NB4 (cell line): ENCODE measurements around the gene GALNTL6.
A peak's percentile ranks its signal among the peaks of the same experiment; 100 is the strongest.
"Not testable (repeated sequence)": the region's sequence is repeated elsewhere in the genome, so short reads cannot be mapped to it uniquely, and the experiment has no call there.

ENCODE experiments used
- DNase-seq: peaks from one replicate; pipeline ENCODE4 v3.0.0; 2010; ENCODE audit warnings: low read depth
- H3K4me3 ChIP-seq: one replicate; pipeline ENCODE4 v1.5.1; 2011; ENCODE audit warnings: mild to moderate bottlenecking, low read depth, low read length, moderate library complexity
- MYC ChIP-seq: IDR thresholded peaks from 2 replicates; pipeline ENCODE4 v1.6.1; 2011; ENCODE audit warnings: low read depth, low read length
- POLR2A ChIP-seq: IDR thresholded peaks from 2 replicates; pipeline ENCODE4 v1.6.1; 2011; ENCODE audit warnings: mild to moderate bottlenecking; ENCODE audit not compliant: insufficient read length; ENCODE audit errors: extremely low read depth
- TF ChIP-seq, protein P1 (sequence below): IDR thresholded peaks from 2 replicates; pipeline ENCODE4 v1.6.1; 2011; ENCODE audit warnings: low read depth, low read length
- TF ChIP-seq, protein P2 (sequence below): IDR thresholded peaks from one replicate; pipeline ENCODE4 v1.5.1; 2012; ENCODE audit warnings: low read depth, low read length

The GALNTL6 gene

DNA sequence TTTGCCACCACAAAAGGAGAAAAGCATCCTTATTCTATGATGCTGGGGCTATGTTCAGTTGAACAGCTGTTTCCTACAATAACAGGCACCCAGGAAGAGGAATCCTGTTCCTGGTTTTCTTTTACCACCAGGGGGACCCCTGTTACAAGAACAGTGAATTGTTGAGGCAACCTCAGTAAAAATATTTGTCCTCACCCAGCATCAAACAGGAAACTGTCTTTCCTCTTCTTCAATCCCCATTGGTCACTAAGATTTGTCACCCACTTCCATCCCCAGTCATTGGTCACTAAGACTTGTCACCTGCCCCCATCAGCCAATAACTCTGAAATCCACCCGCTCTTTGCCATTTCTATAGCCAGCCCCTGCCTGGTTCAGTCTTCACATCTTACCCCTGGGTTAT, 1211.9 kb downstream of the GALNTL6 start:
- TF ChIP-seq MYC (0 out of 2 replicates have a peak, but pooled peaks have one; percentile 21), POLR2A (no peak)
- TF ChIP-seq, protein P1, sequence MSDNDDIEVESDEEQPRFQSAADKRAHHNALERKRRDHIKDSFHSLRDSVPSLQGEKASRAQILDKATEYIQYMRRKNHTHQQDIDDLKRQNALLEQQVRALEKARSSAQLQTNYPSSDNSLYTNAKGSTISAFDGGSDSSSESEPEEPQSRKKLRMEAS, result peak; percentile 28; the same call in 1 of the 2 replicates
- TF ChIP-seq, protein P2, sequence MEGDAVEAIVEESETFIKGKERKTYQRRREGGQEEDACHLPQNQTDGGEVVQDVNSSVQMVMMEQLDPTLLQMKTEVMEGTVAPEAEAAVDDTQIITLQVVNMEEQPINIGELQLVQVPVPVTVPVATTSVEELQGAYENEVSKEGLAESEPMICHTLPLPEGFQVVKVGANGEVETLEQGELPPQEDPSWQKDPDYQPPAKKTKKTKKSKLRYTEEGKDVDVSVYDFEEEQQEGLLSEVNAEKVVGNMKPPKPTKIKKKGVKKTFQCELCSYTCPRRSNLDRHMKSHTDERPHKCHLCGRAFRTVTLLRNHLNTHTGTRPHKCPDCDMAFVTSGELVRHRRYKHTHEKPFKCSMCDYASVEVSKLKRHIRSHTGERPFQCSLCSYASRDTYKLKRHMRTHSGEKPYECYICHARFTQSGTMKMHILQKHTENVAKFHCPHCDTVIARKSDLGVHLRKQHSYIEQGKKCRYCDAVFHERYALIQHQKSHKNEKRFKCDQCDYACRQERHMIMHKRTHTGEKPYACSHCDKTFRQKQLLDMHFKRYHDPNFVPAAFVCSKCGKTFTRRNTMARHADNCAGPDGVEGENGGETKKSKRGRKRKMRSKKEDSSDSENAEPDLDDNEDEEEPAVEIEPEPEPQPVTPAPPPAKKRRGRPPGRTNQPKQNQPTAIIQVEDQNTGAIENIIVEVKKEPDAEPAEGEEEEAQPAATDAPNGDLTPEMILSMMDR, result peak; percentile 65
- no peak overlapping the region for H3K4me3 ChIP-seq
- peak; percentile 73 for DNase-seq

GRCh38 chr4:173037242-173037641, 1224.0 kb downstream of the GALNTL6 start:
- DNase-seq, result no peak
- TF ChIP-seq, protein P1, result no peak
- no peak for TF ChIP-seq MYC
- TF ChIP-seq POLR2A, result no peak
- TF ChIP-seq, protein P2, result no peak
- H3K4me3 ChIP-seq, result no peak overlapping the region

GRCh38 chr4:173038192-173038896, 1225.1 kb downstream of the GALNTL6 start:
- no peak overlapping the region for H3K4me3 ChIP-seq
- no peak for DNase-seq
- TF ChIP-seq, protein P2, result no peak
- no peak for TF ChIP-seq POLR2A
- no peak for TF ChIP-seq MYC
- TF ChIP-seq, protein P1, result no peak

DNA sequence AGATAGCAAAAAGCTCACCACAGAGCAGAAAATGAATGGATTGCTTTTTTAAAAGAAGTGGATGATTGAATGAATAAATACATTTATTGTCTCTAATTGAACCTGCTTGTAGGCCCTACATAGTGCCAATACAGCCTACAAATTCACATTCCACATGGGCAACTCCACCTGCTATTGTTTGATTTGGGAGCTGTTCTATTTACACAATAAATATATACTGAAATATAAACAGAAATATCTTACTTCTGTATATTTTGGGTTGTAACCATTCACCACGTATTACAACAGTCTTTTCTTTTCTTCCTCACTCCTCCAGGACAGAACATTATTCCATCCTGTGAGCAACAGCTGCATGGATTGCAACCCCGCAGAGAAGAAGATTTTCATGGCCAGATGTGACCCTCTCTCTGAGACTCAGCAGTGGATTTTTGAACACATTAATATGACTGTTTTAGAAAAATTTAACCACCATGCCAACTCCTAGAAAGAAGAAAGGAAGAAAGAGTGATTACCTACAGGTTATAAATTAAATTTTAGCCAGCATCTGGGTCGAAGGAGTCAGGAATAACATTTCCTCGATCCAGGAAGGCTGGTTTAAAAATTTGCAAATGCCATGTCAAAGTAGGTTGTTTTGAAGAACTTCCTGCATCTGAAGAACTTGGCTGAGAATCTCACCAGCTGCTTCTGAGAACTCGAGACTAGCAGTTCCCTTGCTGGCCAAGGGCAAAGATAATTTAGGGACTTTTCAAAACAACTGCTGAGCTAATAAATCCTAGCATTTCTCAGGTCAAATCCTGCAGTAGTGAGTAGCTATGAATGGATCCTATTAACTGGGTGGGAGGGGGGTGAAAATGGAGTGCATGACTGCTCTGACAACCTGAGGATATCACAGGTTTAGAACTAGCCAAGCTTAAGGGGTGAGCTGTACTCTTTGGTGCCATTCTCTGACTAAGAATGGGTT, 1226.7 kb downstream of the GALNTL6 start:
- H3K4me3 ChIP-seq, result no peak overlapping the region
- no peak for DNase-seq
- TF ChIP-seq, protein P1, result no peak
- TF ChIP-seq, protein P2, result no peak
- TF ChIP-seq MYC, result no peak
- no peak for TF ChIP-seq POLR2A

- DNase-seq, result no peak
- H3K4me3 ChIP-seq, result no peak overlapping the region
- TF ChIP-seq MYC (no peak), POLR2A (no peak)
- TF ChIP-seq, protein P1, result no peak
- TF ChIP-seq, protein P2, result no peak
These were observed 1228.3 kb downstream of the GALNTL6 start for GRCh38 chr4:173041482-173041881.

DNA sequence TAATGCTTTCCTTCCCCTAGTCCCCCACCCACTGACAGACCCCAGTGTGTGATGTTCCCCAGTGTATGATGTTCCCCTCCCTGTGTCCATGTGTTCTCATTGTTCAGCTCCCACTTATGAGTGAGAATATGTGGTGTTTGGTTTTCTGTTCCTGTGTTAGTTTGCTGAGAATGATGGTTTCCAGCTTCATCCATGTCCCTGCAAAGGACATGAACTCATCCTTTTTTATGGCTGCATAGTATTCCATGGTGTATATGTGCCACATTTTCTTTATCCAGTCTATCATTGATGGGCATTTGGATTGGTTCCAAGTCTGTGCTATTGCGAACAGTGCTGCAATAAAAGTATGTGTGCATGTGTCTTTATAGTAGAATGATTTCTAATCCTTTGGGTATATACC, 1228.9 kb downstream of the GALNTL6 start:
- not testable (repeated sequence) for DNase-seq, H3K4me3 ChIP-seq
